Activated CD4-positive, alpha-beta memory T cell treated with anti-CD3 and anti-CD28 coated beads, Interleukin-2, amount 10 ng/mL, durations not matched to agents 7 days and 5 days (primary cell): ENCODE results near the gene CORO6. TPM values are rescaled to one million over a fixed set of nuclear protein-coding genes. Genes with fewer than 3 reads are reported as not detected.

ENCODE experiments used
- CTCF ChIA-PET: fragments of 350-600 bp; sonication (Branson Sonifier 250); formaldehyde crosslinking; loops from one replicate; lab custom pipeline; 2021; ENCODE audit warnings: antibody characterized with exemption, inconsistent platforms; lab: Charles Lee
- POLR2A ChIA-PET: fragments of 350-600 bp; sonication (Branson Sonifier 250); formaldehyde crosslinking; loops from one replicate; lab custom pipeline; 2021; ENCODE audit warnings: antibody characterized with exemption; lab: Charles Lee
- DNase-seq: peaks from one replicate; pipeline ENCODE4 v3.0.0-alpha.2; 2020
- H3K27ac Mint-ChIP-seq: one replicate; pipeline ENCODE4 v1.8.0; 2021; ENCODE audit warnings: mild to moderate bottlenecking, mixed read lengths
- H3K27me3 Mint-ChIP-seq: one replicate; pipeline ENCODE4 v1.8.0; 2021; ENCODE audit warnings: mixed read lengths
- H3K36me3 Mint-ChIP-seq: one replicate; pipeline ENCODE4 v1.8.0; 2021; ENCODE audit warnings: low read depth, mixed read lengths
- H3K4me1 Mint-ChIP-seq: one replicate; pipeline ENCODE4 v1.8.0; 2021; ENCODE audit warnings: mixed read lengths
- H3K4me3 Mint-ChIP-seq: one replicate; pipeline ENCODE4 v1.8.0; 2021; ENCODE audit warnings: mild to moderate bottlenecking, mixed read lengths
- H3K9me3 Mint-ChIP-seq: one replicate; pipeline ENCODE4 v1.8.0; 2021; ENCODE audit warnings: mixed read lengths
- total RNA-seq, 2 experiments: library from RNA; stranded (reverse); gene quantifications; one replicate each; pipeline ENCODE4 v1.2.3, GENCODE V29; 2021

Gene CORO6
- total RNA-seq, 2 experiments from 2014 or later = 5.3 to 5.6 TPM

GRCh38 chr17:29617481-29618271, 5.0 kb downstream of the CORO6 start:
- ChIA-PET CTCF (interaction anchor here (0.6 to 5.0 kb wide), 50 partner anchors 7 to 508 kb away, joined by 3 to 64 read pairs (median 5); partner anchors contain the start of genes ABHD15, ANKRD13B, NUFIP2 and SSH2), POLR2A (interaction anchor here (0.7 to 6.4 kb wide), 28 partner anchors 9 to 1702 kb away, joined by 3 to 107 read pairs (median 8); partner anchors contain the start of genes ABHD15, ANKRD13B, GIT1 and NUFIP2)
- H3K4me3 Mint-ChIP-seq = peak overlapping the region; percentile 75
- H3K27ac Mint-ChIP-seq = peak overlapping the region; percentile 96
- no peaks in the 10 kb centered on the region for H3K9me3 Mint-ChIP-seq
- peak; percentile 92 for DNase-seq
- H3K36me3 Mint-ChIP-seq = no peaks in the 10 kb centered on the region
- H3K27me3 Mint-ChIP-seq = peaks cover 24% of the 10 kb centered on the region
- peaks cover 58% of the 10 kb centered on the region for H3K4me1 Mint-ChIP-seq

- peaks cover 23% of the 10 kb centered on the region for H3K27me3 Mint-ChIP-seq
- H3K4me3 Mint-ChIP-seq = peak overlapping the region; percentile 75
Measured at GRCh38 chr17:29617125-29617480, 5.6 kb downstream of the CORO6 start.

GRCh38 chr17:29616300-29617048, 6.2 kb downstream of the CORO6 start:
- ChIA-PET CTCF (interaction anchor here (0.7 to 5.0 kb wide), 41 partner anchors 7 to 509 kb away, joined by 3 to 64 read pairs (median 6); partner anchors contain the start of genes ABHD15, ANKRD13B, NUFIP2 and SSH2), POLR2A (interaction anchor here (0.7 to 6.4 kb wide), 25 partner anchors 8 to 1704 kb away, joined by 3 to 107 read pairs (median 8); partner anchors contain the start of genes ABHD15, ANKRD13B, GIT1 and NUFIP2)
- H3K9me3 Mint-ChIP-seq = no peaks in the 10 kb centered on the region
- peak overlapping the region; percentile 96 for H3K27ac Mint-ChIP-seq
- no peak for DNase-seq
- H3K4me1 Mint-ChIP-seq = peaks cover 52% of the 10 kb centered on the region
- peaks cover 19% of the 10 kb centered on the region for H3K27me3 Mint-ChIP-seq
- no peaks in the 10 kb centered on the region for H3K36me3 Mint-ChIP-seq
- H3K4me3 Mint-ChIP-seq = peak overlapping the region; percentile 75

More at GRCh38 chr17:29617125-29617480, 5.6 kb downstream of the CORO6 start:
- peak overlapping the region; percentile 96 for H3K27ac Mint-ChIP-seq
- ChIA-PET CTCF (interaction anchor here (0.7 to 5.0 kb wide), 48 partner anchors 8 to 508 kb away, joined by 3 to 64 read pairs (median 5); partner anchors contain the start of genes ABHD15, ANKRD13B, NUFIP2 and SSH2), POLR2A (interaction anchor here (0.7 to 6.4 kb wide), 32 partner anchors 8 to 1703 kb away, joined by 3 to 107 read pairs (median 7); partner anchors contain the start of genes ABHD15, ANKRD13B, GIT1 and NUFIP2)
- peaks cover 55% of the 10 kb centered on the region for H3K4me1 Mint-ChIP-seq
- DNase-seq = peak; percentile 96
- H3K9me3 Mint-ChIP-seq = no peaks in the 10 kb centered on the region
- H3K36me3 Mint-ChIP-seq = no peaks in the 10 kb centered on the region

- Mint-ChIP-seq H3K4me1 (peaks cover 52% of the 10 kb centered on the region), H3K27me3 (peaks cover 17% of the 10 kb centered on the region), H3K27ac (peak overlapping the region; percentile 99), H3K4me3 (peak overlapping the region; percentile 75), H3K36me3 (no peaks in the 10 kb centered on the region), H3K9me3 (no peaks in the 10 kb centered on the region)
- ChIA-PET POLR2A (interaction anchor here (0.9 to 6.4 kb wide), 18 partner anchors 9 to 503 kb away, joined by 3 to 107 read pairs (median 7); partner anchors contain the start of genes ABHD15, ANKRD13B, GIT1 and NUFIP2), CTCF (interaction anchor here (0.6 to 5.0 kb wide), 27 partner anchors 9 to 666 kb away, joined by 3 to 75 read pairs (median 9); partner anchors contain the start of genes ABHD15, ANKRD13B and TP53I13)
- DNase-seq = peak; percentile 91
Measured at GRCh38 chr17:29615492-29616299, 7.0 kb downstream of the CORO6 start.

GRCh38 chr17:29615048-29615385, 7.7 kb downstream of the CORO6 start:
- Mint-ChIP-seq H3K9me3 (no peaks in the 10 kb centered on the region), H3K36me3 (no peaks in the 10 kb centered on the region), H3K27ac (peak overlapping the region; percentile 99), H3K27me3 (peaks cover 13% of the 10 kb centered on the region), H3K4me1 (peaks cover 52% of the 10 kb centered on the region), H3K4me3 (peak overlapping the region; percentile 75)
- POLR2A ChIA-PET = interaction anchor here (0.6 to 6.4 kb wide), 16 partner anchors 10 to 470 kb away, joined by 3 to 107 read pairs (median 7); partner anchors contain the start of genes ABHD15, ANKRD13B, GIT1 and NUFIP2
- DNase-seq = peak; percentile 91
- CTCF ChIA-PET = interaction anchor here (0.6 to 5.0 kb wide), 18 partner anchors 10 to 666 kb away, joined by 3 to 75 read pairs (median 6); partner anchors contain the start of genes ABHD15, ANKRD13B and TP53I13

GRCh38 chr17:29614349-29615047, 8.2 kb downstream of the CORO6 start:
- CTCF ChIA-PET = interaction anchor here (0.6 to 5.0 kb wide), 20 partner anchors 10 to 665 kb away, joined by 3 to 75 read pairs (median 6); partner anchors contain the start of genes ABHD15, ANKRD13B and TP53I13
- peak overlapping the region; percentile 75 for H3K4me3 Mint-ChIP-seq
- no peaks in the 10 kb centered on the region for H3K36me3 Mint-ChIP-seq
- no peak for DNase-seq
- H3K27me3 Mint-ChIP-seq = peaks cover 12% of the 10 kb centered on the region
- peak overlapping the region; percentile 99 for H3K27ac Mint-ChIP-seq
- H3K9me3 Mint-ChIP-seq = no peaks in the 10 kb centered on the region
- peaks cover 52% of the 10 kb centered on the region for H3K4me1 Mint-ChIP-seq
- POLR2A ChIA-PET = interaction anchor here (0.6 to 6.4 kb wide), 12 partner anchors 10 to 469 kb away, joined by 3 to 107 read pairs (median 9); partner anchors contain the start of genes ABHD15, ANKRD13B, GIT1 and NUFIP2

- POLR2A ChIA-PET = interaction anchor here (1.1 to 6.4 kb wide), 6 partner anchors 21 to 146 kb away, joined by 3 to 107 read pairs (median 21); partner anchors contain the start of genes ABHD15, ANKRD13B and TP53I13
- Mint-ChIP-seq H3K27me3 (peaks cover 10% of the 10 kb centered on the region), H3K4me1 (peaks cover 49% of the 10 kb centered on the region), H3K27ac (peak overlapping the region; percentile 47), H3K9me3 (no peaks in the 10 kb centered on the region), H3K36me3 (no peaks in the 10 kb centered on the region), H3K4me3 (peak overlapping the region; percentile 75)
- CTCF ChIA-PET = interaction anchor here (0.6 to 4.1 kb wide), 14 partner anchors 10 to 244 kb away, joined by 3 to 75 read pairs (median 6); partner anchors contain the start of genes ABHD15 and ANKRD13B
- no peak for DNase-seq
Measured at GRCh38 chr17:29613856-29614255, 8.9 kb downstream of the CORO6 start.

- Mint-ChIP-seq H3K9me3 (no peaks in the 10 kb centered on the region), H3K4me1 (peaks cover 45% of the 10 kb centered on the region), H3K36me3 (no peaks in the 10 kb centered on the region), H3K4me3 (no peak overlapping the region), H3K27ac (peak overlapping the region; percentile 47), H3K27me3 (peaks cover 10% of the 10 kb centered on the region)
- DNase-seq = peak; percentile 96
- CTCF ChIA-PET = interaction anchor here (0.6 to 4.1 kb wide), 18 partner anchors 9 to 380 kb away, joined by 3 to 75 read pairs (median 5); partner anchors contain the start of genes ABHD15, ANKRD13B and TP53I13
- POLR2A ChIA-PET = interaction anchor here (1.1 to 6.4 kb wide), 6 partner anchors 21 to 146 kb away, joined by 3 to 107 read pairs (median 21); partner anchors contain the start of genes ABHD15, ANKRD13B and TP53I13
Measured at GRCh38 chr17:29613352-29613837, 9.3 kb downstream of the CORO6 start.

GRCh38 chr17:29612404-29613280, 10.1 kb downstream of the CORO6 start:
- ChIA-PET POLR2A (interaction anchor here (1.1 to 6.4 kb wide), 6 partner anchors 20 to 147 kb away, joined by 3 to 107 read pairs (median 21); partner anchors contain the start of genes ABHD15, ANKRD13B and TP53I13), CTCF (interaction anchor here (0.6 to 4.1 kb wide), 18 partner anchors 8 to 379 kb away, joined by 3 to 75 read pairs (median 5); partner anchors contain the start of genes ABHD15, ANKRD13B and TP53I13)
- Mint-ChIP-seq H3K36me3 (no peaks in the 10 kb centered on the region), H3K27me3 (peaks cover 10% of the 10 kb centered on the region), H3K4me1 (peaks cover 40% of the 10 kb centered on the region), H3K9me3 (no peaks in the 10 kb centered on the region), H3K27ac (no peak overlapping the region), H3K4me3 (no peak overlapping the region)
- no peak for DNase-seq

- CTCF ChIA-PET = interaction anchor here (1.4 to 4.1 kb wide), 2 partner anchors 24 to 31 kb away, joined by 6 to 43 read pairs; no protein-coding TSS in a partner anchor
- no peak for DNase-seq
Measured at GRCh38 chr17:29612094-29612403, 10.7 kb downstream of the CORO6 start.

More at GRCh38 chr17:29612094-29612403, 10.7 kb downstream of the CORO6 start:
- Mint-ChIP-seq H3K27me3 (peaks cover 10% of the 10 kb centered on the region), H3K36me3 (no peaks in the 10 kb centered on the region), H3K27ac (no peak overlapping the region), H3K4me1 (peaks cover 34% of the 10 kb centered on the region), H3K9me3 (no peaks in the 10 kb centered on the region), H3K4me3 (no peak overlapping the region)
- POLR2A ChIA-PET = no interaction called here
